ENCODE results near the gene ZNF556.
A peak's percentile ranks its signal among the peaks of the same experiment; 100 is the strongest.

The ZNF556 gene

GRCh38 chr19:2867025-2867991 lies at the start of gene ZNF556:
ZNF556 (plus strand) TSS chr19:2867335; CDS start chr19:2867422, 87 bp downstream.
- no peaks in the 10 kb centered on the region for H3K36me3 ChIP-seq
- H3K4me3 ChIP-seq (ENCODE audit: low read depth, low read length), result no peak within 1 kb of the TSS
- no peak within 1 kb of the TSS for H3K27ac ChIP-seq
- peaks cover 12% of the 10 kb centered on the region for H3K9me3 ChIP-seq (ENCODE audit: severe bottlenecking)
- H3K27me3 ChIP-seq (ENCODE audit: insufficient read depth, low read depth, severe bottlenecking), result no peaks in the 10 kb centered on the region
- DNase-seq, result peak; percentile 53
- no peak for TF ChIP-seq CTCF (IDR thresholded peaks at IDR 0.05; ENCODE audit: low read depth, low read length)

DNA sequence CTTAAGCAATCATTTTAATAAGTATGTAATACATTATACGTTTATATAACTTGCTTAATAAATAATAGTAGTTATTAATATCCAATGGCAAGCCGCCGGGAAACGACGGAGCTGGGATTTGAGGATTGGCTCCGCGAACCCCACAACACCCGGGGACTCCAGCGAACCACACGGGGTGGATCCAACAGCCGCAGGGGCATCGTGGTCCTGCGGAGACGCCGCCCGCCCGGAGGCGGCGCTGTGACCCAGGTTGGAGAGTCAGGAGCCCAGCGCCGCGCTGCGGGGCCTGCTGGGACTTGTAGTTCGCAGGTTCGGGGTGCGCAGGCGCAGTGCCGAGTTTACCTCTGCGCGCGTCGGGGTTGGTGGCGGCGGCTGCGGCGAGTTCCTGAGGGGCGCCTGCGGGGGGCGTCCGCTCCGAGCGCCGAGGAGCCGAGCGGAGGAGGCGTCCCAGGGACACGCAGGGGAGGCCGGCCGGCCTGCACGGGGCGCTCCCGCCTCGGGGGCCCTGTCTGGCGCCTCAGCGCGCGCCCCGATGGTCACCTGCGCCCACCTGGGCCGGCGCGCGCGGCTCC lies 47.5 kb upstream of the ZNF556 start, which contains the start of gene ZNF554:
TSS of gene ZNF554 (plus strand) at position 329 of the 572 bp plus-strand sequence. CDS start at position 533, 204 bp downstream.
- peak; percentile 97 for TF ChIP-seq CTCF (IDR thresholded peaks at IDR 0.05; ENCODE audit: low read depth, low read length)
- DNase-seq, result peak; percentile 98
- Histone ChIP-seq H3K36me3 (peaks cover 3% of the 10 kb centered on the region), H3K4me3 (ENCODE audit: low read depth, low read length) (peak within 1 kb of the TSS; percentile 74), H3K9me3 (ENCODE audit: severe bottlenecking) (no peaks in the 10 kb centered on the region), H3K27ac (peak within 1 kb of the TSS; percentile 60), H3K27me3 (ENCODE audit: insufficient read depth, low read depth, severe bottlenecking) (no peaks in the 10 kb centered on the region)

DNA sequence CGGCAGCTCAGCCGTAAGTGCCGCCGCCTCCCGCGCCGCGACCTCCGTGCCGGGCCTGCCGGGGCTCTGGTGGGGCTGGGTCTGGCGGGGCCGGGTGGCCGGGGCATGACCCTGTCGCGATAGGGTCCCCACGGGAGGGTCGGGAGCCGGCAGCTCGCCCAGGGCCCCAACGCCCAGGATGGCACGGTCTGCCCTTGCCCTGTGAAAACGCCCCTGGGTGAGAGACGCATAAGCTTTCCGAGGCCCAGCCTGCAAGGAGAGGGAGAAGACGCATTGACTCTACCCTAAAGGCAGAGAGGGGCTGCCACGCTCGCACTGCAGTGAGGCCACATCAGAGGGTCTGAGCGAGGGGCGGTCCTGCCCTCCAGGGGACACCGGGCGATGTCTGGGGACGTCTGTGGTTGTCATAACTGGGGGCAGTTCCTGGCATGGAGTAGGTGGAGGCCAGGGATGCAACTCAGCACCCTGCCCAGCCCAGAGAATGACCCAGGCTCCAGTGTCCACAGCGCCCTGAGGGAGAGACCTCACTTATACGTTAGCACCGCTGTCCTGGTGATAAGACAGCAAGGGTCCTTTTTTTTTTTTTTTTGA lies 46.9 kb upstream of the ZNF556 start:
- H3K27me3 ChIP-seq (ENCODE audit: insufficient read depth, low read depth, severe bottlenecking), result no peaks in the 10 kb centered on the region
- no peaks in the 10 kb centered on the region for H3K9me3 ChIP-seq (ENCODE audit: severe bottlenecking)
- DNase-seq, result no peak
- H3K4me3 ChIP-seq (ENCODE audit: low read depth, low read length), result peak overlapping the region; percentile 74
- H3K36me3 ChIP-seq, result 0 out of 2 replicates have a peak, but pooled peaks cover 2% of the 10 kb centered on the region
- no peak for TF ChIP-seq CTCF (IDR thresholded peaks at IDR 0.05; ENCODE audit: low read depth, low read length)
- peak overlapping the region; percentile 60 for H3K27ac ChIP-seq

GRCh38 chr19:2822846-2823245 lies 44.3 kb upstream of the ZNF556 start:
- H3K36me3 ChIP-seq, result peaks cover 5% of the 10 kb centered on the region
- H3K27ac ChIP-seq, result no peak overlapping the region
- DNase-seq, result no peak
- TF ChIP-seq CTCF (IDR thresholded peaks at IDR 0.05; ENCODE audit: low read depth, low read length), result no peak
- H3K27me3 ChIP-seq (ENCODE audit: insufficient read depth, low read depth, severe bottlenecking), result no peaks in the 10 kb centered on the region
- no peaks in the 10 kb centered on the region for H3K9me3 ChIP-seq (ENCODE audit: severe bottlenecking)
- H3K4me3 ChIP-seq (ENCODE audit: low read depth, low read length), result no peak overlapping the region

- Histone ChIP-seq H3K36me3 (peaks cover 10% of the 10 kb centered on the region), H3K9me3 (ENCODE audit: severe bottlenecking) (no peaks in the 10 kb centered on the region), H3K27me3 (ENCODE audit: insufficient read depth, low read depth, severe bottlenecking) (no peaks in the 10 kb centered on the region), H3K27ac (no peak overlapping the region), H3K4me3 (ENCODE audit: low read depth, low read length) (no peak overlapping the region)
- no peak for DNase-seq
- TF ChIP-seq CTCF (IDR thresholded peaks at IDR 0.05; ENCODE audit: low read depth, low read length), result no peak
Measured at GRCh38 chr19:2823646-2824045, 43.5 kb upstream of the ZNF556 start.
